Measurements from ENCODE around the gene RORB.

RORB gene

GRCh38 chr9:74663439-74663838 lies 166.3 kb downstream of the RORB start:
- no peak overlapping the region for H3K4me3 Mint-ChIP-seq
- no peak overlapping the region for H3K27ac Mint-ChIP-seq
- no peaks in the 10 kb centered on the region for H3K36me3 Mint-ChIP-seq (ENCODE audit: low read depth)
- TF ChIP-seq, protein P1, sequence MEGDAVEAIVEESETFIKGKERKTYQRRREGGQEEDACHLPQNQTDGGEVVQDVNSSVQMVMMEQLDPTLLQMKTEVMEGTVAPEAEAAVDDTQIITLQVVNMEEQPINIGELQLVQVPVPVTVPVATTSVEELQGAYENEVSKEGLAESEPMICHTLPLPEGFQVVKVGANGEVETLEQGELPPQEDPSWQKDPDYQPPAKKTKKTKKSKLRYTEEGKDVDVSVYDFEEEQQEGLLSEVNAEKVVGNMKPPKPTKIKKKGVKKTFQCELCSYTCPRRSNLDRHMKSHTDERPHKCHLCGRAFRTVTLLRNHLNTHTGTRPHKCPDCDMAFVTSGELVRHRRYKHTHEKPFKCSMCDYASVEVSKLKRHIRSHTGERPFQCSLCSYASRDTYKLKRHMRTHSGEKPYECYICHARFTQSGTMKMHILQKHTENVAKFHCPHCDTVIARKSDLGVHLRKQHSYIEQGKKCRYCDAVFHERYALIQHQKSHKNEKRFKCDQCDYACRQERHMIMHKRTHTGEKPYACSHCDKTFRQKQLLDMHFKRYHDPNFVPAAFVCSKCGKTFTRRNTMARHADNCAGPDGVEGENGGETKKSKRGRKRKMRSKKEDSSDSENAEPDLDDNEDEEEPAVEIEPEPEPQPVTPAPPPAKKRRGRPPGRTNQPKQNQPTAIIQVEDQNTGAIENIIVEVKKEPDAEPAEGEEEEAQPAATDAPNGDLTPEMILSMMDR (IDR thresholded peaks at IDR 0.05; ENCODE audit: unreplicated experiment in 3 of 3) = no peak
- no peaks in the 10 kb centered on the region for H3K4me1 Mint-ChIP-seq
- no peaks in the 10 kb centered on the region for H3K9me3 Mint-ChIP-seq
- H3K27me3 Mint-ChIP-seq (ENCODE audit: low read depth) = peaks cover 8% of the 10 kb centered on the region

DNA sequence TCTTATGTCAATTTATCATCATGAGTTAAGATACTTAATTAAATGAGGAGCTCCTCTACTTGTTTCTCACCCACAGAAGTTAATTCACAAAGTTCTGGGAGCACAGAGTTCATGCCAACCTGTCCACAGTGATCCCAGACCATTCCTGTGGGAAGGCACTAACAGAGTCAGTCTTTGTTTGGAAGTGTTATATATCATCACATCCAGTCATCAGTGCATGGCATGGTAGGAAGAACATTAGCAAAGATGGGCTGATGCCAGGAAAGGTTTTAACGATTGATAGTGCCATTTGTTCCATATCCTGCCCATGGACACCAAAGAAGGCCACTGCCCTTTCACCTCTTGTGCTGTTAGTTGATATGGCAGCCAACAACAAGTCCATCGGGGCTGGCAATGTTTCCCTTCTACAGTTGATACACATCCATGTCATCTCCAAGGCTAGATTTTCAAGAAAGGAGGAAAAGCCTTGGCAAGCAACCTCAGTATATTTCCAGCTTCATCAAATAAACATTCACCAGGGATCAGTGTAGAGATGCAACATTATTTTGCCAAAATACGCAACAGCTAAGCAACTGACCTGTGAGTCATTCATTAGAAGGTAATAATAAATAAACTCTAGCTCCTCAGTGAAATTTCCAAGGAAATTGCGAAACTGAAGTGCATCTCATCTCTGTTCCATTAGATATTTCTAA lies 169.6 kb downstream of the RORB start:
- no peak overlapping the region for H3K4me3 Mint-ChIP-seq
- no peak overlapping the region for H3K27ac Mint-ChIP-seq
- TF ChIP-seq, protein P1 (IDR thresholded peaks at IDR 0.05; ENCODE audit: unreplicated experiment in 3 of 3) = no peak
- no peaks in the 10 kb centered on the region for H3K4me1 Mint-ChIP-seq
- no peaks in the 10 kb centered on the region for H3K36me3 Mint-ChIP-seq (ENCODE audit: low read depth)
- no peaks in the 10 kb centered on the region for H3K9me3 Mint-ChIP-seq
- H3K27me3 Mint-ChIP-seq (ENCODE audit: low read depth) = peaks cover 15% of the 10 kb centered on the region

- Mint-ChIP-seq H3K36me3 (ENCODE audit: low read depth) (no peaks in the 10 kb centered on the region), H3K9me3 (no peaks in the 10 kb centered on the region), H3K27ac (no peak overlapping the region), H3K4me1 (no peaks in the 10 kb centered on the region), H3K27me3 (ENCODE audit: low read depth) (peaks cover 20% of the 10 kb centered on the region), H3K4me3 (no peak overlapping the region)
- TF ChIP-seq, protein P1 (IDR thresholded peaks at IDR 0.05; ENCODE audit: unreplicated experiment in 3 of 3) = no peak
These were observed 175.1 kb downstream of the RORB start for GRCh38 chr9:74672237-74672636.

GRCh38 chr9:74674077-74674476 lies 176.9 kb downstream of the RORB start:
- no peaks in the 10 kb centered on the region for H3K9me3 Mint-ChIP-seq
- no peak overlapping the region for H3K27ac Mint-ChIP-seq
- TF ChIP-seq, protein P1 (IDR thresholded peaks at IDR 0.05; ENCODE audit: unreplicated experiment in 3 of 3) = no peak
- H3K4me1 Mint-ChIP-seq = no peaks in the 10 kb centered on the region
- H3K4me3 Mint-ChIP-seq = no peak overlapping the region
- no peaks in the 10 kb centered on the region for H3K36me3 Mint-ChIP-seq (ENCODE audit: low read depth)
- peaks cover 17% of the 10 kb centered on the region for H3K27me3 Mint-ChIP-seq (ENCODE audit: low read depth)

- Mint-ChIP-seq H3K4me1 (peaks cover 9% of the 10 kb centered on the region), H3K27ac (no peak overlapping the region), H3K4me3 (no peak overlapping the region), H3K36me3 (ENCODE audit: low read depth) (no peaks in the 10 kb centered on the region), H3K27me3 (ENCODE audit: low read depth) (peaks cover 38% of the 10 kb centered on the region), H3K9me3 (no peaks in the 10 kb centered on the region)
- TF ChIP-seq, protein P1 (IDR thresholded peaks at IDR 0.05; ENCODE audit: unreplicated experiment in 3 of 3) = no peak
These were observed 184.8 kb downstream of the RORB start for GRCh38 chr9:74681906-74682305.

DNA sequence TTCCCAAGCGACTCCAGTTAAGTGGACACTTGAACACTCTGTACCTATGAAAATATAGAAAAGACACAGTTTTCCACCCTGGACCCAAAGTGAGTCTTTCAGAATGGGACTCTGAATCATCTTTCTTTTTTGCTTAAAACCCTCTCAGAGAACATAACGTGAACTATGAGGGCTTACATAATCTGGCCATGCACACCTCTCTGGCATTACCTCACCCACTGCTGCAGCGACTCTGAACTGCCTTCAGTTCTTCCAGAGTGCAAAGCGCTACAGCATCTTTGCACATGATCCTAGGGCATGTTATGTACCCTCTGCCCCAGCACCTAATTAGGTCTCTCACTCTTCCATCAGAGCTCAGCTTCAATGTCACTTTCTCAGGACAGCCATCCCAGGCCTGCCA lies 186.2 kb downstream of the RORB start:
- Mint-ChIP-seq H3K36me3 (ENCODE audit: low read depth) (no peaks in the 10 kb centered on the region), H3K27me3 (ENCODE audit: low read depth) (peaks cover 36% of the 10 kb centered on the region), H3K9me3 (no peaks in the 10 kb centered on the region), H3K4me1 (peaks cover 9% of the 10 kb centered on the region), H3K4me3 (no peak overlapping the region), H3K27ac (no peak overlapping the region)
- TF ChIP-seq, protein P1 (IDR thresholded peaks at IDR 0.05; ENCODE audit: unreplicated experiment in 3 of 3) = no peak
